PC-3 (cell line): ENCODE measurements around the gene BACE2. TPM values are rescaled to one million over a fixed set of nuclear protein-coding genes. Genes with fewer than 3 reads are reported as not detected.
A peak's percentile ranks its signal among the peaks of the same experiment; 100 is the strongest.

Experiments
- ATAC-seq: fragments of 200-7000 bp; cut with Tn5 transposase; 2 replicates; pipeline ENCODE4 v1.9.1; 2020; ENCODE audit warnings: mild to moderate bottlenecking, moderate library complexity
- BruUV-seq: library from RNA; stranded (reverse); fragments of 400-500 nt; replicated peaks from 2 replicates; lab custom pipeline; 2021; lab: Mats Ljungman, UMichigan
- CTCF ChIA-PET: fragments of 300-600 bp; sonication (Branson Sonifier 250); formaldehyde crosslinking; loops from one replicate; lab custom pipeline; 2022; ENCODE audit warnings: antibody characterized with exemption; lab: Charles Lee
- POLR2A ChIA-PET: fragments of 300-600 bp; sonication (Branson Sonifier 250); formaldehyde crosslinking; loops from one replicate; lab custom pipeline; 2022; ENCODE audit warnings: antibody characterized with exemption; ENCODE audit not compliant: unreplicated experiment; lab: Charles Lee
- DNase-seq: peaks from one replicate; pipeline ENCODE4 v3.0.0-alpha.2; 2015
- H2AFZ ChIP-seq: fragments of 300-600 bp; sonication (generic); 2 replicates; pipeline ENCODE4 v1.6.0; 2016; ENCODE audit warnings: antibody characterized with exemption, low read length
- H3F3A ChIP-seq: fragments of 300-600 bp; sonication (generic); one replicate; pipeline ENCODE4 v1.6.0; 2017; ENCODE audit warnings: antibody characterized with exemption, low read length, control low read depth, mild to moderate bottlenecking; ENCODE audit not compliant: unreplicated experiment
- H3K27ac ChIP-seq: fragments of 300-600 bp; sonication (generic); 2 replicates; pipeline ENCODE4 v1.5.1; 2016; ENCODE audit warnings: mild to moderate bottlenecking, low read length
- H3K27me3 ChIP-seq: fragments of 300-600 bp; sonication (generic); 2 replicates; pipeline ENCODE4 v1.6.1; 2016; ENCODE audit warnings: low read length, mixed read lengths
- H3K36me3 ChIP-seq: fragments of 300-600 bp; sonication (generic); 2 replicates; pipeline ENCODE4 v1.6.1; 2016; ENCODE audit warnings: low read depth, mixed run types, low read length, mixed read lengths
- H3K4me1 ChIP-seq: fragments of 300-600 bp; sonication (generic); 2 replicates; pipeline ENCODE4 v1.5.1; 2016; ENCODE audit warnings: low read length; ENCODE audit not compliant: insufficient read depth
- H3K4me2 ChIP-seq: fragments of 300-600 bp; sonication (generic); 2 replicates; pipeline ENCODE4 v1.6.0; 2016; ENCODE audit warnings: low read length
- H3K4me3 ChIP-seq: fragments of 300-600 bp; sonication (generic); 2 replicates; pipeline ENCODE4 v1.5.1; 2016; ENCODE audit warnings: mild to moderate bottlenecking, low read length, mixed read lengths
- H3K79me2 ChIP-seq: fragments of 300-600 bp; sonication (generic); 2 replicates; pipeline ENCODE4 v1.6.1; 2017; ENCODE audit warnings: low read length, mixed read lengths
- H3K9ac ChIP-seq: fragments of 300-600 bp; sonication (generic); 2 replicates; pipeline ENCODE4 v1.6.0; 2016; ENCODE audit warnings: mild to moderate bottlenecking, low read length
- H3K9me2 ChIP-seq: fragments of 300-600 bp; sonication (generic); replicated peaks from 2 replicates; pipeline ENCODE4 v1.6.1; 2016; ENCODE audit warnings: mixed run types, low read length, mixed read lengths
- H3K9me3 ChIP-seq: fragments of 300-600 bp; sonication (generic); 2 replicates; pipeline ENCODE4 v1.6.1; 2016; ENCODE audit warnings: low read length, mixed read lengths
- H4K20me1 ChIP-seq: fragments of 300-600 bp; sonication (generic); 2 replicates; pipeline ENCODE4 v1.6.1; 2016; ENCODE audit warnings: low read length, mixed read lengths
- CTCF ChIP-seq: fragments of 300-600 bp; sonication (generic); conservative IDR thresholded peaks from 2 replicates; pipeline ENCODE4 v1.5.1; 2017; ENCODE audit warnings: antibody characterized with exemption, low read depth, mild to moderate bottlenecking, low read length
- EZH2 ChIP-seq: fragments of 300-600 bp; sonication (generic); IDR thresholded peaks from one replicate; pipeline ENCODE4 v1.6.1; 2017; ENCODE audit warnings: antibody characterized with exemption, mild to moderate bottlenecking, low read length; ENCODE audit not compliant: unreplicated experiment
- EZH2phosphoT487 ChIP-seq: fragments of 300-600 bp; sonication (generic); IDR thresholded peaks from 2 replicates; pipeline ENCODE4 v1.6.1; 2018; ENCODE audit warnings: mild to moderate bottlenecking, antibody characterized with exemption, low read length, borderline replicate concordance
- intact Hi-C: fragments of 100-400 bp; cut with micrococcal nuclease; formaldehyde crosslinking; loops from 2 replicates; pipeline ENCODE4 v1.9.0; 2023
- total RNA-seq: library from RNA; depleted of rRNA; stranded (reverse); fragments of >200 nt; gene quantifications from 2 replicates; pipeline ENCODE4 v1.2.3, GENCODE V29; 2014

BACE2 gene
- total RNA-seq, 1 experiment from 2014 or later = 89.2 TPM

DNA sequence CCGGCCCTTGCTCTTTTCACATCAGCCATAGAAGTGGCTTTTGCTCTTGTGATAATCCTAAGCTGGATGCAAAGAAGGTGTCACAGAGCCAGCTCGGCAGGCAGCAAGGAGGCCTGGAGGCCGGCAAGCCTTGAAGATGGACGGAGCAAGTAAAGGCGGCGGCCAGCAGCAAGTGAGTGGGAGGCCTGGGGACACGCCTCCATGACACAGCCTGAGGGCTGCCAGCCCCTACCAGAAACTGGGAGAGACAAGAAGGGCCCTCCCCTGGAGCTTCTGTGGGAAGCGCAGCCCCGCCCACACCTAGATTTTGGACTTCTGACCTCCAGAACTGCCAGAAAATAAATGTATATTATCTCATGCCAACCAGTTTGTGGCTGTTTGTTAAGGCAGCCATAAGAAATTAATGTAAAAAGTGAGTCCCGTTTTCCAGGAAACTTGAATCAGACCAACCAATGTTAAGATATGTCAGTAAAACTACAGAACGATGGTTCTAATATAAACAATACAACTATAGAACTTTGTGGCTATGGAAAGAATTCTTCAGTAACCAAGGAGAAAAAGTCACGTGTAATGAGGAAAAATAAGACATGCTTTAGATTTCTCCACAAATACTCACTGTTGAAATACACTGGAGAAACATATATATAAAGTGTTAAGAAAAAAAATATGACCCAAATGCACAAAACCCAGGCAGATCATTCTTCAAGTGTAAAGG lies 49.9 kb downstream of the BACE2 start:
- H3K36me3 ChIP-seq = no peaks in the 10 kb centered on the region
- no peak overlapping the region for H3K27ac ChIP-seq
- no peaks in the 10 kb centered on the region for H3F3A ChIP-seq
- H3K4me1 ChIP-seq = peaks cover 15% of the 10 kb centered on the region
- no peak for TF ChIP-seq EZH2
- TF ChIP-seq EZH2phosphoT487 = no peak
- TF ChIP-seq CTCF = no peak
- H3K27me3 ChIP-seq = no peaks in the 10 kb centered on the region
- ChIA-PET POLR2A (no interaction called here), CTCF (no interaction called here)
- intact Hi-C loops = loop anchor here (5.0 to 10.0 kb wide), 2 partner anchors 46 to 93 kb away; no protein-coding TSS in a partner anchor
- no peak for DNase-seq
- no peaks in the 10 kb centered on the region for H4K20me1 ChIP-seq
- H2AFZ ChIP-seq = no peak overlapping the region
- H3K4me2 ChIP-seq = no peak overlapping the region
- no peaks in the 10 kb centered on the region for H3K9me3 ChIP-seq
- no peak overlapping the region for H3K4me3 ChIP-seq
- H3K9ac ChIP-seq = no peak overlapping the region
- H3K9me2 ChIP-seq = no peaks in the 10 kb centered on the region
- ATAC-seq = no peak
- BruUV-seq = no TSS peak
- peaks cover 18% of the 10 kb centered on the region for H3K79me2 ChIP-seq

DNA sequence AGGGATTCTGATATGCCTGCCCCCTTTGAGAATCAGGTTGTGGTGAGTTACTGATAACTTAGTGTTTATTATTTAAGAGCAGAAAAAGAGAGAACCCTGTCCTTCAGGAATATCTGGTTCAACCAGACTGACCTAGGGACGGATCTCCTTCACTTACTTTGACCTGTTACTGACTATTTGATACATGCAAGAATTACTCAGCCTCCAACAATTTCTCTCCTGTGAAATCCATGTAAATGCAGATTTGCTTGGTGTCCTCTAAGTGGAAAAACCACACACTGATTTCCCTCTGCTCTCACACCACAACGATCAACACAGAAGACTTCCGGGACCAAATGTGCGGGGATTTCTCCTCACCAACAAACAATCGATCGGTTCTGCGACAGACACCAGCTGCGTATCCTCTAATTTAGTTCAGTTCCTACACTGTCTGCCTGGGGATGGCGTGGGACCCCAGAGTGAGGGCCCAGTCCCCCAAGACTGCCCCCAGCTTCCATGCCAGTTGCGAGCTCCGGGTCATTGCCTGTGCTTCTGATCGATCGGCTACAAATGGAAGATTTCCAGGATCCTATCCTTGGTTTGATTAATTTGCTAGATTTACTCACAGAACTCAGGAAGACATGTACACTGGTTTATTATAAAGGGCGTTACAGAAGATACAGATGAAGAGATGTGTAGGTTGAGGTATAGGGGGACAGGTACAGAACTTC lies 51.7 kb downstream of the BACE2 start:
- intact Hi-C loops = loop anchor here (5.0 to 10.0 kb wide), 2 partner anchors 47 to 95 kb away; no protein-coding TSS in a partner anchor
- no peaks in the 10 kb centered on the region for H3K36me3 ChIP-seq
- TF ChIP-seq EZH2 (no peak), CTCF (no peak), EZH2phosphoT487 (no peak)
- ATAC-seq (peak; percentile 54), DNase-seq (peak; percentile 84)
- no peak overlapping the region for H3K4me3 ChIP-seq
- H3K4me1 ChIP-seq = peaks cover 15% of the 10 kb centered on the region
- no peaks in the 10 kb centered on the region for H3K27me3 ChIP-seq
- H3F3A ChIP-seq = no peaks in the 10 kb centered on the region
- H3K79me2 ChIP-seq = peaks cover 18% of the 10 kb centered on the region
- H3K9ac ChIP-seq = no peak overlapping the region
- H3K27ac ChIP-seq = peak overlapping the region; percentile 18
- no peaks in the 10 kb centered on the region for H3K9me2 ChIP-seq
- H4K20me1 ChIP-seq = no peaks in the 10 kb centered on the region
- no peak overlapping the region for H2AFZ ChIP-seq
- peak overlapping the region; percentile 44 for H3K4me2 ChIP-seq
- ChIA-PET POLR2A (no interaction called here), CTCF (no interaction called here)
- no TSS peak for BruUV-seq
- no peaks in the 10 kb centered on the region for H3K9me3 ChIP-seq
